K562 (cell line): ENCODE results near the gene DCUN1D3. TPM values are rescaled to one million over a fixed set of nuclear protein-coding genes. Genes with fewer than 3 reads are reported as not detected.

Source experiments
- ARHGAP35 ChIP-seq: fragments of 450-650 bp; IDR thresholded peaks from 2 replicates; pipeline ENCODE4 v1.6.1; 2018; ENCODE audit not compliant: partially characterized antibody
- ELF2 ChIP-seq: fragments of 250-450 bp; sonication (Bioruptor Pico); IDR thresholded peaks from 2 replicates; pipeline ENCODE4 v1.5.0; 2021; ENCODE audit warnings: mild to moderate bottlenecking
- GATA2 ChIP-seq: sonication (generic); formaldehyde crosslinking; IDR thresholded peaks from 2 replicates; pipeline ENCODE4 v1.4.0; 2020; ENCODE audit warnings: mild to moderate bottlenecking, missing genetic modification reagents
- MXI1 ChIP-seq: IDR thresholded peaks from 2 replicates; pipeline ENCODE4 v1.6.1; 2011; ENCODE audit warnings: low read depth, mild to moderate bottlenecking, improper control_type of control experiment, low read length
- MYC ChIP-seq, 2 experiments: fragments of 250-450 bp in 1 of 2; sonication (Bioruptor Pico) in 1 of 2; IDR thresholded peaks; 2 replicates each; pipeline versions ENCODE4 v1.5.1 to v1.6.1; 2012 to 2021; ENCODE audit warnings: low read depth in 2 of 2, borderline replicate concordance in 1 of 2, improper control_type of control experiment in 1 of 2, low read length in 1 of 2, mild to moderate bottlenecking in 1 of 2, moderate library complexity in 1 of 2
- POLR2AphosphoS2 ChIP-seq: IDR thresholded peaks from 2 replicates; pipeline ENCODE4 v1.6.1; 2012; ENCODE audit warnings: low read length, improper control_type of control experiment
- PPARD ChIP-seq: fragments of 250-450 bp; sonication (Bioruptor Pico); IDR thresholded peaks from 2 replicates; pipeline ENCODE4 v1.8.0; 2022; ENCODE audit warnings: inconsistent platforms, mild to moderate bottlenecking, moderate library complexity
- PYGO2 ChIP-seq: fragments of 450-650 bp; IDR thresholded peaks from 2 replicates; pipeline ENCODE4 v1.6.1; 2016; ENCODE audit warnings: mild to moderate bottlenecking, missing genetic modification characterization, moderate library complexity, missing compliant biosample characterization
- TBP ChIP-seq: optimal IDR thresholded peaks from 2 replicates; pipeline ENCODE3; 2011; ENCODE audit warnings: low read depth, low read length, improper control_type of control experiment
- XRCC3 ChIP-seq: fragments of 450-650 bp; IDR thresholded peaks from 2 replicates; pipeline ENCODE4 v1.6.1; 2017; ENCODE audit warnings: mild to moderate bottlenecking, moderate library complexity
- ZC3H11A ChIP-seq: IDR thresholded peaks from 2 replicates; pipeline ENCODE4 v1.6.1; 2012; ENCODE audit warnings: low read depth, low read length, improper control_type of control experiment
- ZNF184 ChIP-seq: sonication (generic); formaldehyde crosslinking; IDR thresholded peaks from 2 replicates; pipeline ENCODE4 v1.5.0; 2020; ENCODE audit warnings: missing genetic modification reagents
- ZNF212 ChIP-seq: fragments of 450-650 bp; formaldehyde crosslinking; IDR thresholded peaks from 2 replicates; pipeline ENCODE4 v1.4.0; 2020; ENCODE audit warnings: mild to moderate bottlenecking
- ZNF217 ChIP-seq: sonication (generic); formaldehyde crosslinking; IDR thresholded peaks from 2 replicates; pipeline ENCODE4 v1.8.0; 2022; ENCODE audit warnings: mild to moderate bottlenecking, missing genetic modification reagents
- ZZZ3 ChIP-seq: fragments of 450-650 bp; IDR thresholded peaks from 2 replicates; pipeline ENCODE4 v1.6.1; 2016; ENCODE audit warnings: antibody characterized with exemption, mild to moderate bottlenecking, moderate library complexity
- polyA plus RNA-seq, 8 experiments: library from polyadenylated mRNA; depleted of rRNA in 4 of 8; stranded (reverse) in 5 of 8; unstranded in 3 of 8; fragments of >200 nt; fragmentation: Nextera tagmentation in 2 of 8; fragmentation: Illumina TruSeq in 1 of 8; extraction: Ambion mirVana in 2 of 8; extraction: Trizol in 1 of 8; gene quantifications; 2 replicates each; pipeline versions ENCODE4 v1.2.1 to v1.2.3, GENCODE V29; 2011 to 2014; ENCODE audit warnings: inconsistent platforms in 1 of 8, missing spikeins in 1 of 8
- total RNA-seq, 7 experiments: library from RNA; depleted of rRNA in 6 of 7; stranded (reverse); fragments of >200 nt in 6 of 7; fragmentation: Illumina TruSeq in 2 of 7; extraction: Trizol in 2 of 7; gene quantifications; 2 replicates each; pipeline versions ENCODE4 v1.2.1 to v1.2.3, GENCODE V29; 2011 to 2021; ENCODE audit warnings: low replicate concordance in 1 of 7
- TF ChIP-seq, protein P1 (sequence below), 2 experiments: IDR thresholded peaks; 2 replicates each; pipeline ENCODE4 v1.6.1; 2012; ENCODE audit warnings: improper control_type of control experiment in 2 of 2, low read depth in 2 of 2, low read length in 2 of 2, borderline replicate concordance in 1 of 2
- TF ChIP-seq, protein P2 (sequence below): sonication (generic); formaldehyde crosslinking; IDR thresholded peaks from 2 replicates; pipeline ENCODE4 v1.4.0; 2020; ENCODE audit warnings: mild to moderate bottlenecking, missing genetic modification reagents
- TF ChIP-seq, protein P3 (sequence below): fragments of 250-450 bp; sonication (Bioruptor Pico); IDR thresholded peaks from 2 replicates; pipeline ENCODE4 v1.4.0; 2020; ENCODE audit warnings: mild to moderate bottlenecking, moderate library complexity
- TF ChIP-seq, protein P4 (sequence below): fragments of 250-450 bp; sonication (Bioruptor Pico); IDR thresholded peaks from 2 replicates; pipeline ENCODE4 v1.6.1; 2021; ENCODE audit warnings: mild to moderate bottlenecking
- TF ChIP-seq, protein P5 (sequence below): sonication (generic); formaldehyde crosslinking; IDR thresholded peaks from 2 replicates; pipeline ENCODE4 v1.8.1; 2023; ENCODE audit warnings: mild to moderate bottlenecking, missing genetic modification reagents

DCUN1D3 gene
- total and polyA plus RNA-seq, 9 of the 15 experiments (the other 6 are each of a cell fraction or from before 2014, with no cell fraction given) = 1.0 to 4.7 (median 2.2) TPM

DNA sequence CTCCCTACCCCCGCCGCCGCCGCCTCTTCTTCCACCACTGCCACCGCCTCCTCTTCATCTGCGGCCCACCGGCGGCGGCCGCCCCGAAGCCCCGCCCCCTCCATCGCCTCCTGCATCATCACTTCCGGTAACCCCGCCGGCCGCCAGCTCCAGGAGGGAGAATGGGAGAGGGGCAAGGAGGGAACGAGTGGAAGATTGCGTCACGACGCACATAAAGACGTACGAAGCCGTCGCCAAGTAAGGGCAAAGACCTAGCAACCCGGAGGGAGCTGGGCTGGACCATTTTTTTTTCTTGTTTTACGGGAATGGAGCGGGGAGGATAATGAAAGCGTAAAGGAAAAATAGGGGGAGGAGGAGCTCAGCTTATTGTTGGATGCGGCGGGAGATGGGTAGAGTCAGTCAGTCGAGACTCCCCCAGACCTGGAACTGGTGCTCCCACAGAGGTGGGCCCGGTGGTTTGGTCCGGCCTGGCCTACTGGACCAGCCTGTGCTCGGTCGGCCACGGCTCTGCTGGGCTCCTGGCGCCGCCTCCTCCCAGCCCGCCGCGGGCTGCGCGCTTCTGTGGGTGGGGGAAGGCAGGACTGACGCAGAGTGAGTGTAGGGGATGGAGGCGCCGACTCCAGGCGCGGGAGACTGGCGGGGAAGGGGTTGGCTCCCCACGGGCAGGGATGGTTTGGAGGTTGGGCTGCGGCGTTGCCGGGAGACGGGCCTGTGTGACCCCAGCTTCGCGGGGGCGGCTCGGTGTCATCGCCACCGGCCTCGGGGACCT lies at the start of gene DCUN1D3, which contains the start of gene LYRM1 (continued):
- TF ChIP-seq TBP = peak; percentile 57
- TF ChIP-seq, protein P1, sequence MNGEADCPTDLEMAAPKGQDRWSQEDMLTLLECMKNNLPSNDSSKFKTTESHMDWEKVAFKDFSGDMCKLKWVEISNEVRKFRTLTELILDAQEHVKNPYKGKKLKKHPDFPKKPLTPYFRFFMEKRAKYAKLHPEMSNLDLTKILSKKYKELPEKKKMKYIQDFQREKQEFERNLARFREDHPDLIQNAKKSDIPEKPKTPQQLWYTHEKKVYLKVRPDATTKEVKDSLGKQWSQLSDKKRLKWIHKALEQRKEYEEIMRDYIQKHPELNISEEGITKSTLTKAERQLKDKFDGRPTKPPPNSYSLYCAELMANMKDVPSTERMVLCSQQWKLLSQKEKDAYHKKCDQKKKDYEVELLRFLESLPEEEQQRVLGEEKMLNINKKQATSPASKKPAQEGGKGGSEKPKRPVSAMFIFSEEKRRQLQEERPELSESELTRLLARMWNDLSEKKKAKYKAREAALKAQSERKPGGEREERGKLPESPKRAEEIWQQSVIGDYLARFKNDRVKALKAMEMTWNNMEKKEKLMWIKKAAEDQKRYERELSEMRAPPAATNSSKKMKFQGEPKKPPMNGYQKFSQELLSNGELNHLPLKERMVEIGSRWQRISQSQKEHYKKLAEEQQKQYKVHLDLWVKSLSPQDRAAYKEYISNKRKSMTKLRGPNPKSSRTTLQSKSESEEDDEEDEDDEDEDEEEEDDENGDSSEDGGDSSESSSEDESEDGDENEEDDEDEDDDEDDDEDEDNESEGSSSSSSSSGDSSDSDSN (IDR thresholded peaks at IDR 0.05; ENCODE audit: borderline replicate concordance in 1 of 2, low read depth in 2 of 2, low read length in 2 of 2) = peak; percentile 84 to 85; a peak in 3 of 4 replicates
- TF ChIP-seq, protein P2, sequence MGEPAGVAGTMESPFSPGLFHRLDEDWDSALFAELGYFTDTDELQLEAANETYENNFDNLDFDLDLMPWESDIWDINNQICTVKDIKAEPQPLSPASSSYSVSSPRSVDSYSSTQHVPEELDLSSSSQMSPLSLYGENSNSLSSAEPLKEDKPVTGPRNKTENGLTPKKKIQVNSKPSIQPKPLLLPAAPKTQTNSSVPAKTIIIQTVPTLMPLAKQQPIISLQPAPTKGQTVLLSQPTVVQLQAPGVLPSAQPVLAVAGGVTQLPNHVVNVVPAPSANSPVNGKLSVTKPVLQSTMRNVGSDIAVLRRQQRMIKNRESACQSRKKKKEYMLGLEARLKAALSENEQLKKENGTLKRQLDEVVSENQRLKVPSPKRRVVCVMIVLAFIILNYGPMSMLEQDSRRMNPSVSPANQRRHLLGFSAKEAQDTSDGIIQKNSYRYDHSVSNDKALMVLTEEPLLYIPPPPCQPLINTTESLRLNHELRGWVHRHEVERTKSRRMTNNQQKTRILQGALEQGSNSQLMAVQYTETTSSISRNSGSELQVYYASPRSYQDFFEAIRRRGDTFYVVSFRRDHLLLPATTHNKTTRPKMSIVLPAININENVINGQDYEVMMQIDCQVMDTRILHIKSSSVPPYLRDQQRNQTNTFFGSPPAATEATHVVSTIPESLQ (CRISPR knock-in tag) = no peak
- TF ChIP-seq ARHGAP35 = no peak
- TF ChIP-seq PPARD (CRISPR knock-in tag) = no peak
- no peak for TF ChIP-seq POLR2AphosphoS2
- TF ChIP-seq GATA2 = no peak
- TF ChIP-seq, protein P3, sequence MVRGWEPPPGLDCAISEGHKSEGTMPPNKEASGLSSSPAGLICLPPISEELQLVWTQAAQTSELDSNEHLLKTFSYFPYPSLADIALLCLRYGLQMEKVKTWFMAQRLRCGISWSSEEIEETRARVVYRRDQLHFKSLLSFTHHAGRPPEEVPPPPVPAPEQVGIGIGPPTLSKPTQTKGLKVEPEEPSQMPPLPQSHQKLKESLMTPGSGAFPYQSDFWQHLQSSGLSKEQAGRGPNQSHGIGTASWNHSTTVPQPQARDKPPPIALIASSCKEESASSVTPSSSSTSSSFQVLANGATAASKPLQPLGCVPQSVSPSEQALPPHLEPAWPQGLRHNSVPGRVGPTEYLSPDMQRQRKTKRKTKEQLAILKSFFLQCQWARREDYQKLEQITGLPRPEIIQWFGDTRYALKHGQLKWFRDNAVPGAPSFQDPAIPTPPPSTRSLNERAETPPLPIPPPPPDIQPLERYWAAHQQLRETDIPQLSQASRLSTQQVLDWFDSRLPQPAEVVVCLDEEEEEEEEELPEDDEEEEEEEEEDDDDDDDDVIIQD (CRISPR knock-in tag) = no peak
- TF ChIP-seq ZNF217 = no peak
- TF ChIP-seq MXI1 = 0 out of 2 replicates have a peak, but pooled peaks have one; percentile 34
- no peak for TF ChIP-seq ZC3H11A
- TF ChIP-seq ZNF212 (CRISPR knock-in tag) = no peak
- peak; percentile 31 for TF ChIP-seq MYC (IDR thresholded peaks at IDR 0.05; ENCODE audit: low read depth, low read length)
- peak; percentile 62; the same call in 1 of the 2 replicates for TF ChIP-seq MYC (CRISPR knock-in tag; IDR thresholded peaks at IDR 0.05; ENCODE audit: borderline replicate concordance, low read depth)
- no peak for TF ChIP-seq ELF2 (CRISPR knock-in tag)
- TF ChIP-seq, protein P4, sequence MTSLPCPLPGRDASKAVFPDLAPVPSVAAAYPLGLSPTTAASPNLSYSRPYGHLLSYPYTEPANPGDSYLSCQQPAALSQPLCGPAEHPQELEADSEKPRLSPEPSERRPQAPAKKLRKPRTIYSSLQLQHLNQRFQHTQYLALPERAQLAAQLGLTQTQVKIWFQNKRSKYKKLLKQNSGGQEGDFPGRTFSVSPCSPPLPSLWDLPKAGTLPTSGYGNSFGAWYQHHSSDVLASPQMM (CRISPR knock-in tag) = no peak
- TF ChIP-seq, protein P5, sequence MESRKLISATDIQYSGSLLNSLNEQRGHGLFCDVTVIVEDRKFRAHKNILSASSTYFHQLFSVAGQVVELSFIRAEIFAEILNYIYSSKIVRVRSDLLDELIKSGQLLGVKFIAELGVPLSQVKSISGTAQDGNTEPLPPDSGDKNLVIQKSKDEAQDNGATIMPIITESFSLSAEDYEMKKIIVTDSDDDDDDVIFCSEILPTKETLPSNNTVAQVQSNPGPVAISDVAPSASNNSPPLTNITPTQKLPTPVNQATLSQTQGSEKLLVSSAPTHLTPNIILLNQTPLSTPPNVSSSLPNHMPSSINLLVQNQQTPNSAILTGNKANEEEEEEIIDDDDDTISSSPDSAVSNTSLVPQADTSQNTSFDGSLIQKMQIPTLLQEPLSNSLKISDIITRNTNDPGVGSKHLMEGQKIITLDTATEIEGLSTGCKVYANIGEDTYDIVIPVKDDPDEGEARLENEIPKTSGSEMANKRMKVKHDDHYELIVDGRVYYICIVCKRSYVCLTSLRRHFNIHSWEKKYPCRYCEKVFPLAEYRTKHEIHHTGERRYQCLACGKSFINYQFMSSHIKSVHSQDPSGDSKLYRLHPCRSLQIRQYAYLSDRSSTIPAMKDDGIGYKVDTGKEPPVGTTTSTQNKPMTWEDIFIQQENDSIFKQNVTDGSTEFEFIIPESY = no peak
- TF ChIP-seq PYGO2 (tag) = no peak
- no peak for TF ChIP-seq XRCC3
- no peak for TF ChIP-seq ZZZ3
- TF ChIP-seq ZNF184 = no peak
